HFF-Myc (cell line): ENCODE measurements around the gene ANKRD18A.

Experiments used
- DNase-seq: peaks from one replicate; pipeline ENCODE4 v3.0.0-alpha.2; 2011; ENCODE audit warnings: low read depth; ENCODE audit errors: extremely low read depth
- H3K4me3 ChIP-seq: replicated peaks from 2 replicates; pipeline ENCODE4 v1.5.1; 2011; ENCODE audit warnings: low read depth, mild to moderate bottlenecking, control low read depth, low read length
- CTCF ChIP-seq: IDR thresholded peaks from 2 replicates; pipeline ENCODE4 v1.5.1; 2012; ENCODE audit warnings: mild to moderate bottlenecking, low read depth, low read length, control low read depth; ENCODE audit errors: missing control alignments

Gene ANKRD18A

DNA sequence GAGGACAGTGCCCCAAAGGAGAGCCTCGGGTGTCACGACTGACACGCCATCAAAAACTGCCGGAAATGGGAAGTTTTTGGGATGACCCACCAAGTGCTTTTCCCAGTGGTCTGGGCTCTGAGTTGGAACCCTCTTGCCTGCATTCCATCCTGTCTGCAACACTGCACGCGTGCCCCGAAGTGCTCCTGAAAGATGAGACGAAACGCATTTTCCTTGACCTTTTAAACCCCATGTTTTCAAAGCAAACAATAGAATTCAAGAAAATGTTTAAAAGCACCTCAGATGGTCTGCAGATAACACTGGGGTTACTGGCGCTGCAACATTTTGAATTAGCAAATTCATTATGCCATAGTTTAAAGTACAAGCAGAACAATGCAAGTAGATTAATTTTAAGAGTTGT is 92.9 kb downstream of the ANKRD18A start:
- no peak overlapping the region for H3K4me3 ChIP-seq
- no peak for DNase-seq
- no peak for TF ChIP-seq CTCF

- TF ChIP-seq CTCF, result no peak
- DNase-seq, result no peak
- no peak overlapping the region for H3K4me3 ChIP-seq
Observed at GRCh38 chr9:38526591-38526990, 93.8 kb downstream of the ANKRD18A start.

GRCh38 chr9:38523121-38523520 is 97.3 kb downstream of the ANKRD18A start:
- DNase-seq, result no peak
- no peak overlapping the region for H3K4me3 ChIP-seq
- TF ChIP-seq CTCF, result no peak

DNA sequence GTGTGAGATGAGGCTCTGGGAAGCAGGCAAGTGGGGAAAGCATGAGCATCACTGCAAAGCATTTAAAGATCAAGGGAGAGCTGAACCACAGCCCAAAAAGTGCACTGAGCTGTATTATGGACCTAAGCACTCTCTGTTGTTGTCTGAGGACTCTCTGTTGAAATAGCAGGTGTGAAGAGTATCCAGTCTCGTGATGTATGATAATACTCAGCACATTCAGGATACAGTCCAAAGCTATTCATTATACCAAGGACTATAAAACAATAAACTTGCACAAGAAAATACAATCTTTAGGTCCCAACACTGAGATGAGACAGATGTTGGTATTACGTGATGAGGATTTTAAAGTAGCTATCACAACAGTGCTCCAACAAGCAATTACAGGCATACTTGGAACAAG is 98.6 kb downstream of the ANKRD18A start:
- no peak for TF ChIP-seq CTCF
- no peak overlapping the region for H3K4me3 ChIP-seq
- DNase-seq, result no peak
